Endothelial cell of umbilical vein (primary cell): Measurements from ENCODE around the gene ANKIB1. TPM values are rescaled to one million over a fixed set of nuclear protein-coding genes. Genes with fewer than 3 reads are reported as not detected.

ENCODE experiments used
- BruUV-seq: library from RNA; stranded (reverse); fragments of 400-500 nt; replicated peaks from 2 replicates; lab custom pipeline; 2021; lab: Mats Ljungman, UMichigan
- CTCF ChIA-PET: fragments of 300-600, 350-600 bp; sonication (Branson Sonifier 250); formaldehyde crosslinking; loops from one replicate; lab custom pipeline; 2021; ENCODE audit warnings: antibody characterized with exemption, inconsistent platforms; lab: Charles Lee
- POLR2A ChIA-PET: fragments of 300-600, 350-600 bp; sonication (Branson Sonifier 250); formaldehyde crosslinking; loops from one replicate; lab custom pipeline; 2021; ENCODE audit warnings: antibody characterized with exemption, inconsistent platforms; lab: Charles Lee
- DNase-seq: peaks from one replicate; pipeline ENCODE4 v3.0.0-alpha.2; 2011; ENCODE audit warnings: low read depth, low spot score
- FAIRE-seq: peaks from 2 replicates; lab custom pipeline; 2011; peaks lifted over from hg19 to GRCh38; lab: Jason Lieb, UNC
- H2AFZ ChIP-seq: 2 replicates; pipeline ENCODE4 v1.6.0; 2012; ENCODE audit warnings: low read depth, low read length, control low read depth, inconsistent platforms
- H3K27ac ChIP-seq: 2 replicates; pipeline ENCODE4 v1.5.1; 2011; ENCODE audit warnings: low read depth, mild to moderate bottlenecking, control low read depth, low read length, moderate library complexity; ENCODE audit not compliant: insufficient read depth
- H3K27me3 ChIP-seq, 2 experiments: 2 replicates each; pipeline versions ENCODE4 v1.6.0 to v1.6.1; 2011; ENCODE audit warnings: low read length in 2 of 2, mixed read lengths in 1 of 2; ENCODE audit not compliant: control insufficient read depth in 2 of 2, insufficient read depth in 2 of 2
- H3K36me3 ChIP-seq, 2 experiments: 2 replicates in 1 of 2; 3 replicates in 1 of 2; pipeline ENCODE4 v1.5.1; 2011; ENCODE audit warnings: low read length in 2 of 2, mild to moderate bottlenecking in 1 of 2, moderate library complexity in 1 of 2; ENCODE audit not compliant: control insufficient read depth in 2 of 2, insufficient read depth in 2 of 2; ENCODE audit errors: extremely low read depth in 1 of 2
- H3K4me1 ChIP-seq: 3 replicates; pipeline ENCODE4 v1.5.1; 2011; ENCODE audit warnings: mild to moderate bottlenecking, low read length; ENCODE audit not compliant: control insufficient read depth, insufficient read depth; ENCODE audit errors: extremely low read depth
- H3K4me2 ChIP-seq: 2 replicates; pipeline ENCODE4 v1.6.1; 2011; ENCODE audit warnings: low read length, control low read depth, mixed read lengths; ENCODE audit not compliant: insufficient read depth
- H3K4me3 ChIP-seq, 3 experiments: fragments of 200-600 bp in 1 of 3; sonication (generic), shearing (Covaris generic) in 1 of 3; replicated peaks in 1 of 3; 2 replicates each; pipeline ENCODE4 v1.5.1; 2011 to 2016; ENCODE audit warnings: control low read depth in 3 of 3, low read length in 3 of 3, mild to moderate bottlenecking in 2 of 3, inconsistent platforms in 1 of 3, low read depth in 1 of 3, moderate library complexity in 1 of 3; ENCODE audit not compliant: insufficient read depth in 1 of 3
- H3K79me2 ChIP-seq: 2 replicates; pipeline ENCODE4 v1.6.0; 2012; ENCODE audit warnings: low read length, inconsistent platforms; ENCODE audit not compliant: control insufficient read depth, insufficient read depth
- H3K9ac ChIP-seq: replicated peaks from 2 replicates; pipeline ENCODE3; 2011; ENCODE audit warnings: low read length, control low read depth; ENCODE audit not compliant: insufficient read depth; ENCODE audit errors: extremely low read depth
- H3K9me1 ChIP-seq: replicated peaks from 3 replicates; pipeline ENCODE4 v1.6.0; 2011; ENCODE audit warnings: mild to moderate bottlenecking, low read length; ENCODE audit not compliant: control insufficient read depth, insufficient read depth; ENCODE audit errors: extremely low read depth
- H3K9me3 ChIP-seq: replicated peaks from 2 replicates; pipeline ENCODE4 v1.5.1; 2012; ENCODE audit warnings: low read length, inconsistent platforms; ENCODE audit not compliant: control insufficient read depth, insufficient read depth
- H4K20me1 ChIP-seq: replicated peaks from 2 replicates; pipeline ENCODE3; 2011; ENCODE audit warnings: mild to moderate bottlenecking, low read length; ENCODE audit not compliant: control insufficient read depth, insufficient read depth; ENCODE audit errors: extremely low read depth
- EZH2 ChIP-seq: IDR thresholded peaks from 2 replicates; pipeline ENCODE4 v1.6.1; 2012; ENCODE audit warnings: borderline replicate concordance, low read depth, mild to moderate bottlenecking, moderate library complexity, low read length, inconsistent platforms; ENCODE audit not compliant: severe bottlenecking
- FOS ChIP-seq: IDR thresholded peaks from 2 replicates; pipeline ENCODE4 v1.6.1; 2011; ENCODE audit warnings: mild to moderate bottlenecking, low read length, moderate library complexity, borderline replicate concordance; ENCODE audit not compliant: insufficient read depth
- GATA2 ChIP-seq: IDR thresholded peaks from 2 replicates; pipeline ENCODE4 v1.7.0; 2011; ENCODE audit warnings: low read depth, mild to moderate bottlenecking, moderate library complexity, mixed read lengths, low read length; ENCODE audit not compliant: insufficient read length, insufficient read depth
- JUN ChIP-seq: IDR thresholded peaks from 2 replicates; pipeline ENCODE4 v1.6.1; 2011; ENCODE audit warnings: borderline replicate concordance, low read depth; ENCODE audit not compliant: insufficient read length, insufficient read depth
- MYC ChIP-seq: IDR thresholded peaks from one replicate; pipeline ENCODE4 v1.6.1; 2011; ENCODE audit warnings: mild to moderate bottlenecking, low read depth, low read length
- POLR2A ChIP-seq: IDR thresholded peaks from 2 replicates; pipeline ENCODE4 v1.6.1; 2012; ENCODE audit warnings: low read depth, mild to moderate bottlenecking, control low read depth, low read length
- POLR2AphosphoS5 ChIP-seq: IDR thresholded peaks from 2 replicates; pipeline ENCODE4 v1.6.1; 2012; ENCODE audit warnings: low read depth, mild to moderate bottlenecking, control low read depth, low read length, moderate library complexity; ENCODE audit not compliant: insufficient read depth
- dilution Hi-C: fragments of 300-500 bp; cut with MboI; formaldehyde crosslinking; loops from one replicate; pipeline ENCODE4 v1.15.0; 2019; ENCODE audit warnings: low sequenced_read_pairs; ENCODE audit not compliant: extremely low pct_ligation_motif_present
- intact Hi-C: fragments of 100-400 bp; cut with micrococcal nuclease; formaldehyde crosslinking; loops from one replicate; pipeline ENCODE4 v1.10.0; 2022
- polyA plus RNA-seq, 4 experiments: library from polyadenylated mRNA; depleted of rRNA in 3 of 4; stranded (reverse) in 3 of 4; unstranded in 1 of 4; fragments of >200 nt; gene quantifications; 2 replicates each; pipeline versions ENCODE4 v1.2.1 to v1.2.3, GENCODE V29; 2011 to 2012; ENCODE audit warnings: missing spikeins in 1 of 4
- total RNA-seq: library from RNA; stranded (reverse); gene quantifications from 2 replicates; pipeline ENCODE4 v1.2.3, GENCODE V29; 2021
- TF ChIP-seq, protein P1 (sequence below): IDR thresholded peaks from 2 replicates; pipeline ENCODE4 v1.6.1; 2011; ENCODE audit not compliant: insufficient read depth, insufficient read length

The ANKIB1 gene
- total and polyA plus RNA-seq, 2 donors (not counting 3 experiments of a cell fraction or from before 2014, with no cell fraction given), result 16.9 to 56.5 TPM

DNA sequence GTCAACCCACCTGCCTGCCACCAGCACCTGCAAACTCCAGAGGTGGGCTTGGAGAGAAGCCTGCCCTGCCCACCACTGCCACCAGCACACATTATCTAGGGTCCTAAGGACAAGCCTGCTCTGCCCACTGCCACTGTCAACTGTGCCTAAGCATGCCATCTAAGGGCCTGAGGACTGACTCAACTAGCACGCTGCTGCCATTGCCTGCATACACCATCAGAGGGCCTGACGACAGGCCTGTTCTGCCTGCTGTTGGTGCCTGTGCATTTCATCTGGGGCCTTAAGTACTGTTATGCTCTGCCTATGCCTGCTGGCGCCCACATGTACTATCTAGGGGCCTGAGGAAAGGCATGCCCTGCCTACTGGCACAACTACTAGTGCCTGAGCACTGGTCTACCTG lies 39.8 kb upstream of the ANKIB1 start:
- no TSS peak for BruUV-seq

GRCh38 chr7:92206672-92207071 lies 39.1 kb upstream of the ANKIB1 start:
- H3K36me3 ChIP-seq, result peaks cover 0 to 7% of the 10 kb centered on the region in 2 experiments
- H4K20me1 ChIP-seq, result no peaks in the 10 kb centered on the region
- no peaks in the 10 kb centered on the region for H3K27me3 ChIP-seq
- no peak overlapping the region for H2AFZ ChIP-seq
- ChIA-PET CTCF (interaction anchor here (0.7 to 1.2 kb wide), 3 partner anchors 24 to 223 kb away, joined by 3 to 5 read pairs (median 4); no protein-coding TSS in a partner anchor), POLR2A (no interaction called here)
- H3K79me2 ChIP-seq, result peaks cover 3% of the 10 kb centered on the region
- no peaks in the 10 kb centered on the region for H3K9me1 ChIP-seq
- FAIRE-seq (no peak), DNase-seq (no peak)
- no peak overlapping the region for H3K4me2 ChIP-seq
- no peaks in the 10 kb centered on the region for H3K9me3 ChIP-seq
- no peak for TF ChIP-seq JUN
- no peak for TF ChIP-seq EZH2
- TF ChIP-seq MYC, result no peak
- no peak for TF ChIP-seq POLR2AphosphoS5
- TF ChIP-seq FOS, result no peak
- TF ChIP-seq POLR2A, result no peak
- no peak for TF ChIP-seq GATA2
- no TSS peak for BruUV-seq
- intact Hi-C loops (no loop called here), dilution Hi-C loops (no loop called here)
- no peaks in the 10 kb centered on the region for H3K4me1 ChIP-seq
- no peak overlapping the region for H3K9ac ChIP-seq
- no peak overlapping the region for H3K27ac ChIP-seq
- no peak overlapping the region for H3K4me3 ChIP-seq

More for the DNA sequence above, 39.8 kb upstream of the ANKIB1 start:
- Histone ChIP-seq H3K27ac (no peak overlapping the region), H3K9me3 (no peaks in the 10 kb centered on the region), H3K79me2 (peaks cover 3% of the 10 kb centered on the region), H3K9me1 (no peaks in the 10 kb centered on the region), H3K9ac (no peak overlapping the region), H2AFZ (no peak overlapping the region), H3K36me3 (peaks cover 0 to 7% of the 10 kb centered on the region in 2 experiments), H4K20me1 (no peaks in the 10 kb centered on the region), H3K4me2 (no peak overlapping the region), H3K27me3 (no peaks in the 10 kb centered on the region), H3K4me3 (no peak overlapping the region), H3K4me1 (no peaks in the 10 kb centered on the region)
- intact Hi-C loops, result no loop called here
- FAIRE-seq (no peak), DNase-seq (no peak)
- TF ChIP-seq, protein P1, sequence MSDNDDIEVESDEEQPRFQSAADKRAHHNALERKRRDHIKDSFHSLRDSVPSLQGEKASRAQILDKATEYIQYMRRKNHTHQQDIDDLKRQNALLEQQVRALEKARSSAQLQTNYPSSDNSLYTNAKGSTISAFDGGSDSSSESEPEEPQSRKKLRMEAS, result no peak
- TF ChIP-seq EZH2, result no peak
- TF ChIP-seq MYC, result no peak
- TF ChIP-seq JUN, result no peak
- TF ChIP-seq POLR2AphosphoS5, result no peak
- TF ChIP-seq GATA2, result no peak
- TF ChIP-seq FOS, result no peak
- dilution Hi-C loops, result no loop called here
- POLR2A ChIA-PET, result no interaction called here
- CTCF ChIA-PET, result interaction anchor here (1.1 kb wide), 1 partner anchor 223 kb away, joined by 5 read pairs; no protein-coding TSS in a partner anchor
